ENCODE data around the gene BANF1.

DNA sequence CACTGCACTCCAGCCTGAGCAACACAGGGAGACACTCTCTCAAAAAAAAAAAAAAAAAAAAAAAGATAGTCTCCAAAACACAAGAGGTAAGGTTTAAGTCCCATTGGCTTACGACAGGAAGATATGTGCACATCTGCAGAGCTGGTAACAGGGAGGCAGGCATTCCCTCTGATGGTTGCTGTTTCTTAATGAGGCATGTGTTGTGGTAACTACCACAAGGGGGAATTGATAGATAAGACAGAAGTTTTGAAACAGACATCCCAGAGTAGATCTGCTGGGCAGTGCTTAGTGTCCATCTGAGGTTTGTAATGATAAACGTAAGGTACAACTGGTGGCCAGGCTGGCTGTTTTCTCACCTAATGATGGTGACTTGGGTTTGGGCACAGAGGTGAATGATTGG, 5.0 kb upstream of the BANF1 start:
- TF ChIP-seq, protein P1, sequence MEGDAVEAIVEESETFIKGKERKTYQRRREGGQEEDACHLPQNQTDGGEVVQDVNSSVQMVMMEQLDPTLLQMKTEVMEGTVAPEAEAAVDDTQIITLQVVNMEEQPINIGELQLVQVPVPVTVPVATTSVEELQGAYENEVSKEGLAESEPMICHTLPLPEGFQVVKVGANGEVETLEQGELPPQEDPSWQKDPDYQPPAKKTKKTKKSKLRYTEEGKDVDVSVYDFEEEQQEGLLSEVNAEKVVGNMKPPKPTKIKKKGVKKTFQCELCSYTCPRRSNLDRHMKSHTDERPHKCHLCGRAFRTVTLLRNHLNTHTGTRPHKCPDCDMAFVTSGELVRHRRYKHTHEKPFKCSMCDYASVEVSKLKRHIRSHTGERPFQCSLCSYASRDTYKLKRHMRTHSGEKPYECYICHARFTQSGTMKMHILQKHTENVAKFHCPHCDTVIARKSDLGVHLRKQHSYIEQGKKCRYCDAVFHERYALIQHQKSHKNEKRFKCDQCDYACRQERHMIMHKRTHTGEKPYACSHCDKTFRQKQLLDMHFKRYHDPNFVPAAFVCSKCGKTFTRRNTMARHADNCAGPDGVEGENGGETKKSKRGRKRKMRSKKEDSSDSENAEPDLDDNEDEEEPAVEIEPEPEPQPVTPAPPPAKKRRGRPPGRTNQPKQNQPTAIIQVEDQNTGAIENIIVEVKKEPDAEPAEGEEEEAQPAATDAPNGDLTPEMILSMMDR (IDR thresholded peaks at IDR 0.05): no peak
- TF ChIP-seq POLR2A (IDR thresholded peaks at IDR 0.05): no peak

Data from suprapubic skin (tissue), 3 donors.